CD4-positive, alpha-beta T cell treated with Interleukin-21 for 1 hour (primary cell): ENCODE measurements around the gene C5orf58.
"Not testable (repeated sequence)": the region's sequence is repeated elsewhere in the genome, so short reads cannot be mapped to it uniquely, and the experiment has no call there.

Experiments used
- DNase-seq: peaks from one replicate; pipeline ENCODE4 v3.0.0-alpha.2; 2020

Gene C5orf58

GRCh38 chr5:170225326-170226128 lies 7.3 kb upstream of the C5orf58 start:
- peak; percentile 78 for DNase-seq

GRCh38 chr5:170226129-170226615 lies 6.6 kb upstream of the C5orf58 start:
- DNase-seq: no peak

GRCh38 chr5:170226661-170227060 lies 6.1 kb upstream of the C5orf58 start:
- DNase-seq: no peak

GRCh38 chr5:170228762-170229435 lies 3.9 kb upstream of the C5orf58 start:
- no peak for DNase-seq

GRCh38 chr5:170233358-170233892 lies 640 bp downstream of the C5orf58 start:
- no peak for DNase-seq

- no peak for DNase-seq
Observed at GRCh38 chr5:170235876-170236864, 3.4 kb downstream of the C5orf58 start.

- no peak for DNase-seq
Observed at GRCh38 chr5:170238456-170239196, 5.8 kb downstream of the C5orf58 start.

GRCh38 chr5:170245436-170245835 lies 12.7 kb downstream of the C5orf58 start:
- DNase-seq: not testable (repeated sequence)

GRCh38 chr5:170246126-170246870 lies 13.5 kb downstream of the C5orf58 start:
- DNase-seq: no peak

- no peak for DNase-seq
Observed at GRCh38 chr5:170247363-170247762, 14.6 kb downstream of the C5orf58 start.

- DNase-seq: no peak
Observed at GRCh38 chr5:170248172-170248930, 15.6 kb downstream of the C5orf58 start.

- DNase-seq: not testable (repeated sequence)
Observed at GRCh38 chr5:170248931-170249227, 16.1 kb downstream of the C5orf58 start.

- no peak for DNase-seq
Observed at GRCh38 chr5:170249355-170249754, 16.6 kb downstream of the C5orf58 start.

- DNase-seq: no peak
Observed at GRCh38 chr5:170250810-170251317, 18.1 kb downstream of the C5orf58 start.

GRCh38 chr5:170251462-170251861 lies 18.7 kb downstream of the C5orf58 start:
- DNase-seq: no peak

GRCh38 chr5:170252109-170252508 lies 19.3 kb downstream of the C5orf58 start:
- DNase-seq: no peak

- DNase-seq: no peak
Observed at GRCh38 chr5:170252720-170253350, 20.1 kb downstream of the C5orf58 start.

GRCh38 chr5:170254056-170254455 lies 21.3 kb downstream of the C5orf58 start:
- DNase-seq: peak; percentile 80

- no peak for DNase-seq
Observed at GRCh38 chr5:170256571-170256970, 23.8 kb downstream of the C5orf58 start.

- DNase-seq: no peak
Observed at GRCh38 chr5:170257370-170257769, 24.6 kb downstream of the C5orf58 start.
